HUES6 (cell line): Measurements from ENCODE around the gene EXT2.

Source experiments
- H3K27ac ChIP-seq: 2 replicates; pipeline ENCODE4 v1.7.0; 2013; ENCODE audit warnings: low read depth, mild to moderate bottlenecking, low read length, inconsistent platforms
- H3K27me3 ChIP-seq: 2 replicates; pipeline ENCODE4 v1.6.1; 2013; ENCODE audit warnings: low read length; ENCODE audit not compliant: control insufficient read depth, insufficient read depth
- H3K36me3 ChIP-seq: 2 replicates; pipeline ENCODE4 v1.6.1; 2013; ENCODE audit warnings: low read length; ENCODE audit not compliant: control insufficient read depth, insufficient read depth
- H3K4me1 ChIP-seq: 2 replicates; pipeline ENCODE4 v1.6.1; 2013; ENCODE audit warnings: low read length; ENCODE audit not compliant: control insufficient read depth, insufficient read depth
- H3K4me3 ChIP-seq: 2 replicates; pipeline ENCODE4 v1.5.1; 2013; ENCODE audit warnings: low read depth, low read length
- H3K9ac ChIP-seq: one replicate; pipeline ENCODE4 v1.6.1; 2013; ENCODE audit warnings: mild to moderate bottlenecking, low read length
- H3K9me3 ChIP-seq: 2 replicates; pipeline ENCODE4 v1.6.1; 2013; ENCODE audit warnings: low read depth, low read length; ENCODE audit not compliant: control insufficient read depth, insufficient read depth

The EXT2 gene

GRCh38 chr11:44267750-44268613 lies 172.5 kb downstream of the EXT2 start:
- no peaks in the 10 kb centered on the region for H3K36me3 ChIP-seq
- no peaks in the 10 kb centered on the region for H3K4me1 ChIP-seq
- no peak overlapping the region for H3K4me3 ChIP-seq
- H3K27ac ChIP-seq: no peak overlapping the region
- no peak overlapping the region for H3K9ac ChIP-seq
- H3K9me3 ChIP-seq: no peaks in the 10 kb centered on the region
- no peaks in the 10 kb centered on the region; the same call in 1 of the 2 replicates for H3K27me3 ChIP-seq

GRCh38 chr11:44268614-44269080 lies 173.2 kb downstream of the EXT2 start:
- Histone ChIP-seq H3K9ac (no peak overlapping the region), H3K27ac (no peak overlapping the region), H3K4me1 (no peaks in the 10 kb centered on the region), H3K36me3 (no peaks in the 10 kb centered on the region), H3K4me3 (no peak overlapping the region), H3K9me3 (no peaks in the 10 kb centered on the region), H3K27me3 (no peaks in the 10 kb centered on the region; the same call in 1 of the 2 replicates)

GRCh38 chr11:44269369-44270351 lies 174.2 kb downstream of the EXT2 start:
- H3K27ac ChIP-seq: no peak overlapping the region
- H3K9me3 ChIP-seq: no peaks in the 10 kb centered on the region
- no peaks in the 10 kb centered on the region for H3K4me1 ChIP-seq
- no peaks in the 10 kb centered on the region; the same call in 1 of the 2 replicates for H3K27me3 ChIP-seq
- H3K9ac ChIP-seq: no peak overlapping the region
- H3K36me3 ChIP-seq: no peaks in the 10 kb centered on the region
- H3K4me3 ChIP-seq: no peak overlapping the region

GRCh38 chr11:44270403-44271273 lies 175.2 kb downstream of the EXT2 start:
- no peak overlapping the region for H3K27ac ChIP-seq
- no peaks in the 10 kb centered on the region; the same call in 1 of the 2 replicates for H3K27me3 ChIP-seq
- H3K36me3 ChIP-seq: no peaks in the 10 kb centered on the region
- no peak overlapping the region for H3K4me3 ChIP-seq
- no peaks in the 10 kb centered on the region for H3K4me1 ChIP-seq
- H3K9me3 ChIP-seq: no peaks in the 10 kb centered on the region
- H3K9ac ChIP-seq: no peak overlapping the region

- Histone ChIP-seq H3K27me3 (no peaks in the 10 kb centered on the region; the same call in 1 of the 2 replicates), H3K27ac (no peak overlapping the region), H3K9ac (no peak overlapping the region), H3K4me3 (no peak overlapping the region), H3K36me3 (no peaks in the 10 kb centered on the region), H3K4me1 (no peaks in the 10 kb centered on the region), H3K9me3 (no peaks in the 10 kb centered on the region)
These were observed 175.8 kb downstream of the EXT2 start for GRCh38 chr11:44271286-44271685.

- H3K27me3 ChIP-seq: no peaks in the 10 kb centered on the region
- H3K27ac ChIP-seq: no peak overlapping the region
These were observed 178.9 kb downstream of the EXT2 start for GRCh38 chr11:44274404-44274803.

GRCh38 chr11:44275241-44275640 lies 179.8 kb downstream of the EXT2 start:
- no peaks in the 10 kb centered on the region for H3K27me3 ChIP-seq
- no peak overlapping the region for H3K9ac ChIP-seq
- H3K4me3 ChIP-seq: no peak overlapping the region
- no peaks in the 10 kb centered on the region for H3K9me3 ChIP-seq
- H3K4me1 ChIP-seq: no peaks in the 10 kb centered on the region
- no peaks in the 10 kb centered on the region for H3K36me3 ChIP-seq
- no peak overlapping the region for H3K27ac ChIP-seq

More at GRCh38 chr11:44274404-44274803, 178.9 kb downstream of the EXT2 start:
- no peaks in the 10 kb centered on the region for H3K36me3 ChIP-seq
- no peaks in the 10 kb centered on the region for H3K9me3 ChIP-seq
- no peak overlapping the region for H3K9ac ChIP-seq
- H3K4me3 ChIP-seq: no peak overlapping the region
- no peaks in the 10 kb centered on the region for H3K4me1 ChIP-seq

GRCh38 chr11:44275961-44276550 lies 180.6 kb downstream of the EXT2 start:
- no peaks in the 10 kb centered on the region for H3K36me3 ChIP-seq
- H3K4me3 ChIP-seq: no peak overlapping the region
- no peak overlapping the region for H3K27ac ChIP-seq
- no peak overlapping the region for H3K9ac ChIP-seq
- H3K4me1 ChIP-seq: no peaks in the 10 kb centered on the region
- no peaks in the 10 kb centered on the region for H3K27me3 ChIP-seq
- no peaks in the 10 kb centered on the region for H3K9me3 ChIP-seq

- H3K9ac ChIP-seq: no peak overlapping the region
- no peak overlapping the region for H3K4me3 ChIP-seq
- H3K27ac ChIP-seq: no peak overlapping the region
- H3K36me3 ChIP-seq: no peaks in the 10 kb centered on the region
- no peaks in the 10 kb centered on the region for H3K4me1 ChIP-seq
- no peaks in the 10 kb centered on the region for H3K9me3 ChIP-seq
- no peaks in the 10 kb centered on the region for H3K27me3 ChIP-seq
These were observed 182.0 kb downstream of the EXT2 start for GRCh38 chr11:44277196-44278090.
